ENCODE data around the gene DYNC1LI1. TPM values are rescaled to one million over a fixed set of nuclear protein-coding genes. Genes with fewer than 3 reads are reported as not detected.

DYNC1LI1 gene
- total RNA-seq, 4 donors from 2014 or later = 63.7 to 86.0 (median 69.7) TPM

DNA sequence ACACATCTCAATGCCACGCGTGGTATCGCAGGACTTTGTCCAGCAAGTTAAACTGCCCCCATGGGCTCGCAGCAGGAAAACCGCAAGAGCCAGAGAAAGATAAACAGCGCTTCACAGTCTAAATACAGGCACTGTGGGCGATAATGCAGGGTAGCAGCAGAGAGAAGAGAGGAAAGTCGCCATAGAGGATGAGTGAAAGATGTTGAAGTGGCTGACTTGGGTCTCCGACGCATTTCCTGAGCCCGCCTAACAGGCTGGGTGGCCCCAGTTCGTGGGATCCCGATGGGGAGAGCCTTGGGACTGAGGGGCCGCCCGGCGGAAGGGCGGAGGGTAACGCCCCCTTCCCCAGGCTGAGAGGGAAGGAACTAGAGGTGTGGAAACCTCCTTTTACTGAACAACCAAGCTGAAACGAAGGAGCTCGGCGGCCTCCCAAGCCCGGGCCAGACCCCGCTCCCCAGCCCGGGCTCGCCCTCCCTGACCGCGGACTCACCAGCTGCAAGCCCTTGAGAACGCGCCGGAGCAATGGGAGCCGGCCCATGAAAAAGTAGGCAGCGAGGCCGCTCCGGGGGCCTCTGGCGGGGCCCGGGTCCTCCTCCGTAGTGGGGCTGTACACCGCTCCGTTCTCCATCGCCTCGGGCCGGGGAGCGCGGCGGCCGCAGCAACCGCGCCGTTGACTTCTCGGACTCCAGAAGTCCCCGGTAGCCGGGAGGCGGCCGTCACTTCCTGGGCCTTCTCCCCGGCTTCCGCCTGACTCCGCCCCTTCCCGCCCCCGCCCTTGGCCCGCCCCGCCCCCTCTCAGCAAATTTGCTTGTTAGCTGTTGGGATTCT is 68.3 kb downstream of the DYNC1LI1 start, which contains the start of gene CMTM6:
CMTM6 (minus strand) TSS at position 735 of the 828 bp plus-strand sequence; CDS start at position 628, 107 bp downstream.
- H3K4me1 ChIP-seq = peaks cover 9% of the 10 kb centered on the region
- DNase-seq (ENCODE audit: low spot score in 2 of 2) = peak; percentile 85 to 87

GRCh38 chr3:32501783-32502117 is 68.9 kb downstream of the DYNC1LI1 start:
- Histone ChIP-seq H3K4me1 (peaks cover 10% of the 10 kb centered on the region), H3K36me3 (no peaks in the 10 kb centered on the region), H3K27ac (peak overlapping the region; percentile 96), H3K4me3 (peak overlapping the region; percentile 72), H3K27me3 (no peaks in the 10 kb centered on the region), H3K9me3 (no peaks in the 10 kb centered on the region)
- DNase-seq (ENCODE audit: low spot score in 2 of 2) = no peak
- TF ChIP-seq POLR2AphosphoS5 (IDR thresholded peaks at IDR 0.05) = no peak
- no peak for TF ChIP-seq POLR2A (IDR thresholded peaks at IDR 0.05)
- TF ChIP-seq, protein P1, sequence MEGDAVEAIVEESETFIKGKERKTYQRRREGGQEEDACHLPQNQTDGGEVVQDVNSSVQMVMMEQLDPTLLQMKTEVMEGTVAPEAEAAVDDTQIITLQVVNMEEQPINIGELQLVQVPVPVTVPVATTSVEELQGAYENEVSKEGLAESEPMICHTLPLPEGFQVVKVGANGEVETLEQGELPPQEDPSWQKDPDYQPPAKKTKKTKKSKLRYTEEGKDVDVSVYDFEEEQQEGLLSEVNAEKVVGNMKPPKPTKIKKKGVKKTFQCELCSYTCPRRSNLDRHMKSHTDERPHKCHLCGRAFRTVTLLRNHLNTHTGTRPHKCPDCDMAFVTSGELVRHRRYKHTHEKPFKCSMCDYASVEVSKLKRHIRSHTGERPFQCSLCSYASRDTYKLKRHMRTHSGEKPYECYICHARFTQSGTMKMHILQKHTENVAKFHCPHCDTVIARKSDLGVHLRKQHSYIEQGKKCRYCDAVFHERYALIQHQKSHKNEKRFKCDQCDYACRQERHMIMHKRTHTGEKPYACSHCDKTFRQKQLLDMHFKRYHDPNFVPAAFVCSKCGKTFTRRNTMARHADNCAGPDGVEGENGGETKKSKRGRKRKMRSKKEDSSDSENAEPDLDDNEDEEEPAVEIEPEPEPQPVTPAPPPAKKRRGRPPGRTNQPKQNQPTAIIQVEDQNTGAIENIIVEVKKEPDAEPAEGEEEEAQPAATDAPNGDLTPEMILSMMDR (IDR thresholded peaks at IDR 0.05) = no peak
- no peak for TF ChIP-seq EP300 (IDR thresholded peaks at IDR 0.05)
- 10% methylated on average over 4 of the region's 4 CpGs for WGBS

More for the DNA sequence above, 68.3 kb downstream of the DYNC1LI1 start, which contains the start of gene CMTM6:
- TF ChIP-seq POLR2A (IDR thresholded peaks at IDR 0.05) (peak in 1 of 2 donors; percentile 50), POLR2AphosphoS5 (IDR thresholded peaks at IDR 0.05) (peak in 1 of 3 donors; percentile 32), EP300 (IDR thresholded peaks at IDR 0.05) (no peak)
- Histone ChIP-seq H3K4me3 (peak within 1 kb of the TSS; percentile 72), H3K36me3 (no peaks in the 10 kb centered on the region), H3K27ac (peak within 1 kb of the TSS; percentile 96), H3K9me3 (no peaks in the 10 kb centered on the region), H3K27me3 (no peaks in the 10 kb centered on the region)
- 0% methylated on average over 37 of the region's 61 CpGs for WGBS

DNA sequence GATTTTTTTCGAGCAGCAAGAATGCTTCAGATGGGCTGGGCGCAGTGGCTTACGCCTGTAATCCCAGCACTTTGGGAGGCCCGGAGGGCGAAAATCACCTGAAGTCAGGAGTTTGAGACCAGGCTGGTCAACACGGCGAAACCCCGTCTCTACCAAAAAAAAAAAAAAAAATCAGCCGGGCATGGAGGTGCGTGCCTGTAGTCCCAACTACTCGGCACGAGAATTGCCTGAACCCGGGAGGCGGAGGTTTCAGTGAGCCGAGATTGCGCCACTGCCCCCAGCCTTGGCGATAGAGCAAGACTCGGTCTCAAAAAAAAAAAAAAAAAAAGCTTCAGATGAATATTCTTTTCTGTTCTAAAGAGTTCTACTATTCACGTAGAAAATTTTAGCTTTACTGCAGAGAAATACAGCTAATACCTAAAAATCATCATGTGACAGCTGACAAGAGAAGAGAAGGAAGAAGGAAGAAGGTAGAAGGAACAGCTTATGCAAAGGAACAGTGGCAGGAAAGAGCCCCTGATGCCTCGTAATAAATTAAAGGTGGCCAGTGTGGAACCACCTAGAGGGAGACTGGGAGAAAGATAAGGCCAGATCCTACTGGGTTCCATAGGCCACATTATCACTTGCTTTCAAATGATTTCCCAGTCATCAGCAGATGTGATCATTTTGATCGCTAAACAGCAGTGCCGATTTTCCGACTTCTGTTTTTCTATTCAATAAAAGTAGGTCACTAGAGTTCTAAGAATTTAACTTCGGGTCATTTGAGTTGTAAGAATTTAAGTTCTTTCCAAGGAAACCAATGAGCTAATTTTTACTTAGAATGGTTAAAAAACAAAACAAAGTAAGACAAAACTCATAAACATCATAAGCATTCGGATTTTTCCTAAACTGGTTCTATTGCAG is 69.5 kb downstream of the DYNC1LI1 start:
- Histone ChIP-seq H3K27ac (peak overlapping the region; percentile 96), H3K36me3 (no peaks in the 10 kb centered on the region), H3K4me3 (peak overlapping the region; percentile 72), H3K27me3 (no peaks in the 10 kb centered on the region), H3K9me3 (no peaks in the 10 kb centered on the region), H3K4me1 (peaks cover 13% of the 10 kb centered on the region)
- 71% methylated on average over 25 of the region's 25 CpGs for WGBS
- DNase-seq (ENCODE audit: low spot score in 2 of 2) = no peak
- TF ChIP-seq EP300 (IDR thresholded peaks at IDR 0.05) (no peak), POLR2A (IDR thresholded peaks at IDR 0.05) (no peak), POLR2AphosphoS5 (IDR thresholded peaks at IDR 0.05) (no peak)
- TF ChIP-seq, protein P1 (IDR thresholded peaks at IDR 0.05) = no peak

DNA sequence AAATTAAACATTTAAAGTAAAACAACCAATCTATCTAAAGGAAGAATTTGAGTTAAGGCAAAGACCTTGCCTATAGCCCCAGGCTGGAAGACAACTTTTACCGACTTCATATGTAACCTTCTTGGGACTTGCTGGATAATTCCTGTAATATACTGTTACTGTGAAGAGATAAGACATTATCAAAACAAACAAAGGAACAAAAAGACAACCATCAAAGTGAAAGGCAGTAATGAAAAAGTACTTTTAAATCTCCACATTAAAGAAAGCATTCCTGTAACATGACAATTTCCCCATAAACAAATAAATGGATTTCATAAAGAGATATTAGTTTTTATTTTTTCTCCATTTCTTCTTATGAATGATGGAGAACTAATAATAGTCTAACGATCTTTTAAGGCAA is 70.4 kb downstream of the DYNC1LI1 start:
- Histone ChIP-seq H3K9me3 (no peaks in the 10 kb centered on the region), H3K27ac (no peak overlapping the region), H3K4me1 (peaks cover 13% of the 10 kb centered on the region), H3K4me3 (no peak overlapping the region), H3K36me3 (no peaks in the 10 kb centered on the region), H3K27me3 (no peaks in the 10 kb centered on the region)
- TF ChIP-seq EP300 (IDR thresholded peaks at IDR 0.05) (no peak), POLR2A (IDR thresholded peaks at IDR 0.05) (no peak), POLR2AphosphoS5 (IDR thresholded peaks at IDR 0.05) (no peak)
- TF ChIP-seq, protein P1 (IDR thresholded peaks at IDR 0.05) = no peak
- WGBS = 67% methylated on average over 2 of the region's 2 CpGs
- no peak for DNase-seq (ENCODE audit: low spot score in 2 of 2)

DNA sequence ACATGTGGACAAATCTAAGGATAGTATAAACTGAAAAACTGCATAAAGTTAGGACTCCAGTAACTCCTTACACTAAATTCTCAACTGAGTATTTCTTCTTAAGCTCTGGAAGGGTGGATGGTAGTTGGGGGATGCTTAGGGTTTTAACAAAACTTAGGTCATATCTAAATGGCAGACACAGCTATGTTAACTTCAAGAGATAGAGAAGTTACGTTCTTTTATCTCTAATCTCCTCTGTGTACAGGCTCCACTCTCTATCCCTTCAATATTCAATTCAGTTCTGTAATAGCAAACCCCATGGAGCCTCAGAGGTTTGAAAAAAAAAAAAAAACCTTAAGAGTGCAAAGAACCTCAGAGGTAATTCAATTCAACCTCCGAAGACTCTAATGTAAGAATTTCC is 71.1 kb downstream of the DYNC1LI1 start:
- Histone ChIP-seq H3K4me3 (no peak overlapping the region), H3K27me3 (no peaks in the 10 kb centered on the region), H3K27ac (no peak overlapping the region), H3K4me1 (peaks cover 13% of the 10 kb centered on the region), H3K36me3 (no peaks in the 10 kb centered on the region), H3K9me3 (no peaks in the 10 kb centered on the region)
- no peak for TF ChIP-seq POLR2AphosphoS5 (IDR thresholded peaks at IDR 0.05)
- TF ChIP-seq EP300 (IDR thresholded peaks at IDR 0.05) = no peak
- TF ChIP-seq POLR2A (IDR thresholded peaks at IDR 0.05) = no peak
- no peak for DNase-seq (ENCODE audit: low spot score in 2 of 2)
- 88% methylated on average over 2 of the region's 2 CpGs for WGBS
